ENCODE measurements around the gene RALGDS. TPM values are rescaled to one million over a fixed set of nuclear protein-coding genes. Genes with fewer than 3 reads are reported as not detected.

Gene RALGDS
- total RNA-seq, 1 donor from 2014 or later, result 449 TPM

DNA sequence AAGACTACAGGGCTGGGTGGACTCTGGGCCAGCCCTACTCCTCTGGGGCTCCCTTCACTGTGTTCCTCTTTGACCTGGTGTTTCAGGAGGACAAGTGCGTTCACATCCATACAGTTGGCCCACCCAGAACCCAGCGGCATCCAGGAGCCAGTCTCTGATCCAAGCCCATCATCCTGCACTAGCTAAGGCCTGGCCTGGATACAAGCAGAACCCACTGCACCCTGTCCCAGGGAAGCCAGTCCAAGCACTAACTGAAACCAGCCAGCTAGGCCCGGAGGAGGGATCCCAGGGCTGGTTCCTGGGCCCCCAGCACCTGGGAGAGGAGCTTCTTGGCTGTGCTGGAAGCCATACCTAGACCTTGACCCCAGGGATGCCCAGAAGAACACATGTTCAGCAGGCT lies 46.7 kb upstream of the RALGDS start:
- no peak for DNase-seq
- Mint-ChIP-seq H3K27ac (ENCODE audit: unreplicated experiment) (no peak overlapping the region), H3K27me3 (ENCODE audit: unreplicated experiment) (peaks cover 4% of the 10 kb centered on the region), H3K36me3 (ENCODE audit: unreplicated experiment) (no peaks in the 10 kb centered on the region), H3K4me3 (ENCODE audit: unreplicated experiment) (no peak overlapping the region), H3K4me1 (ENCODE audit: low read depth, unreplicated experiment) (no peaks in the 10 kb centered on the region), H3K9me3 (ENCODE audit: unreplicated experiment) (no peaks in the 10 kb centered on the region)
- TF ChIP-seq, protein P1, sequence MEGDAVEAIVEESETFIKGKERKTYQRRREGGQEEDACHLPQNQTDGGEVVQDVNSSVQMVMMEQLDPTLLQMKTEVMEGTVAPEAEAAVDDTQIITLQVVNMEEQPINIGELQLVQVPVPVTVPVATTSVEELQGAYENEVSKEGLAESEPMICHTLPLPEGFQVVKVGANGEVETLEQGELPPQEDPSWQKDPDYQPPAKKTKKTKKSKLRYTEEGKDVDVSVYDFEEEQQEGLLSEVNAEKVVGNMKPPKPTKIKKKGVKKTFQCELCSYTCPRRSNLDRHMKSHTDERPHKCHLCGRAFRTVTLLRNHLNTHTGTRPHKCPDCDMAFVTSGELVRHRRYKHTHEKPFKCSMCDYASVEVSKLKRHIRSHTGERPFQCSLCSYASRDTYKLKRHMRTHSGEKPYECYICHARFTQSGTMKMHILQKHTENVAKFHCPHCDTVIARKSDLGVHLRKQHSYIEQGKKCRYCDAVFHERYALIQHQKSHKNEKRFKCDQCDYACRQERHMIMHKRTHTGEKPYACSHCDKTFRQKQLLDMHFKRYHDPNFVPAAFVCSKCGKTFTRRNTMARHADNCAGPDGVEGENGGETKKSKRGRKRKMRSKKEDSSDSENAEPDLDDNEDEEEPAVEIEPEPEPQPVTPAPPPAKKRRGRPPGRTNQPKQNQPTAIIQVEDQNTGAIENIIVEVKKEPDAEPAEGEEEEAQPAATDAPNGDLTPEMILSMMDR (IDR thresholded peaks at IDR 0.05; ENCODE audit: partially characterized antibody, unreplicated experiment), result no peak

DNA sequence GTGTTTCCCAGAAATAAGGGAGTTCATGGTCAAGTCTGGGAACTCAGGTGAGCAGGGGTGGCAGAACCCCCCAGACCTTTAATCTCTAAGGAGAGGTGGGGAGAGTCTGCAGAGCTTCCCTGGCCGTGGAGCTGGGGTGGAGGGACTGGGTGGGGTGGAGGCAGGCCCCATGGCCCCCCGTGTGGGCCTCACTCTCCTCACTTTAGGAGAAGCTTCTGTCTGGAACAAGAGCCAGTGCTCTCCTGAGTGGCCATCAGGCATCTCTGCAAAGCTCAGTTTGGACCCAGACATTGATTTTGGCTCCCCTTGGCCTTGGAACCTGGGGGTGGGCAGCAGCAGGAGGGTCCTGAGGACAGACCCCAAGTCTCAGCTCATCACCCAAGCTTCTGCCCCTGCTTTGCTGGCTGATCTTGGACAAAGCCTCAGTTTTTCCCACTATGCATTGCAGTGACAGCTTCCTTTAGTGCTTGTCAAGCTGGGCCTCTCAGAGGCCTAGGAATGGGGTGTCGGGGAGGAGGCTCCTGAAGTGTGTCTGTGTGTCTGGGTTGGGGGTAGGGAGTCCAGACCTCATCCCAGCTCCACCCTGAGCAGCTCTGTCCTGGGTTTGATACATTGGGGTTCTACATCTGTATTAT lies 46.2 kb upstream of the RALGDS start:
- no peaks in the 10 kb centered on the region for H3K9me3 Mint-ChIP-seq (ENCODE audit: unreplicated experiment)
- DNase-seq, result no peak
- H3K27ac Mint-ChIP-seq (ENCODE audit: unreplicated experiment), result no peak overlapping the region
- no peaks in the 10 kb centered on the region for H3K36me3 Mint-ChIP-seq (ENCODE audit: unreplicated experiment)
- H3K4me3 Mint-ChIP-seq (ENCODE audit: unreplicated experiment), result no peak overlapping the region
- H3K4me1 Mint-ChIP-seq (ENCODE audit: low read depth, unreplicated experiment), result no peaks in the 10 kb centered on the region
- peaks cover 4% of the 10 kb centered on the region for H3K27me3 Mint-ChIP-seq (ENCODE audit: unreplicated experiment)
- TF ChIP-seq, protein P1 (IDR thresholded peaks at IDR 0.05; ENCODE audit: partially characterized antibody, unreplicated experiment), result no peak

DNA sequence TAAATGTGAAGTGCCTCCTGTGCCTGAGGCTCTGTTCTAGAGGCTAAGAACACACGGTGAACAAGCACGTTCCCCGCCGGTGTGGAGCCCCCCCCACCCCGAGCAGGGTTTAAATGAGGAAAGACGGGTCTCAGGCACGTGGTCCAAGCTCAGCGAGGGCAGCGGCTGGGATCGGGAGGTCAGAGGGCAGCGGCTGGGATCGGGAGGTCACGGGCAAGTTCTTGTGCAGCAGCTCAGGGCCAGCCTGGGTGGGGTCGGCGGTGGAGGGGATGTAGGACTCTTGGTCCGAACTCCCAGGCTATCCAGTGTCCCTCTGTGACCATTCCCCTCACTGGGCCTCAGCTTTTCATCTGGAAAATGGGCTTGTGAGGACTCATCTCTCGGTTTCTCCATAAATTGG lies 45.4 kb upstream of the RALGDS start:
- TF ChIP-seq, protein P1 (IDR thresholded peaks at IDR 0.05; ENCODE audit: partially characterized antibody, unreplicated experiment), result no peak
- no peak overlapping the region for H3K27ac Mint-ChIP-seq (ENCODE audit: unreplicated experiment)
- peaks cover 5% of the 10 kb centered on the region for H3K27me3 Mint-ChIP-seq (ENCODE audit: unreplicated experiment)
- H3K9me3 Mint-ChIP-seq (ENCODE audit: unreplicated experiment), result no peaks in the 10 kb centered on the region
- H3K4me3 Mint-ChIP-seq (ENCODE audit: unreplicated experiment), result no peak overlapping the region
- H3K36me3 Mint-ChIP-seq (ENCODE audit: unreplicated experiment), result no peaks in the 10 kb centered on the region
- no peaks in the 10 kb centered on the region for H3K4me1 Mint-ChIP-seq (ENCODE audit: low read depth, unreplicated experiment)
- no peak for DNase-seq

DNA sequence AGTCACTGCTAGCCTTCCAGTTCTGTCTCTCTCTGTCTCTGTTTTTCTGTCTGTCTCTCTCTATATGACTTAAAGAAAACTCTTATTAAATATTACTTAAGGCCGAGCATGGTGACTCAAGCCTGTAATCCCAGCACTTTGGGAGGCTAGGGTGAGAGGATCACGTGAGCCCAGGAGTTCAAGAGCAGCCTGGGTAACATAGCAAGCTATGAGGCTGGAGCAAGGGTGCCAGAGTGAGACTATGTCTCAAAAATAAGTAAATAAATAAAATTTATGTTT lies 44.4 kb upstream of the RALGDS start:
- H3K4me1 Mint-ChIP-seq (ENCODE audit: low read depth, unreplicated experiment), result no peaks in the 10 kb centered on the region
- no peak overlapping the region for H3K27ac Mint-ChIP-seq (ENCODE audit: unreplicated experiment)
- no peak for DNase-seq
- H3K27me3 Mint-ChIP-seq (ENCODE audit: unreplicated experiment), result peaks cover 9% of the 10 kb centered on the region
- TF ChIP-seq, protein P1 (IDR thresholded peaks at IDR 0.05; ENCODE audit: partially characterized antibody, unreplicated experiment), result no peak
- H3K4me3 Mint-ChIP-seq (ENCODE audit: unreplicated experiment), result no peak overlapping the region
- no peaks in the 10 kb centered on the region for H3K36me3 Mint-ChIP-seq (ENCODE audit: unreplicated experiment)
- no peaks in the 10 kb centered on the region for H3K9me3 Mint-ChIP-seq (ENCODE audit: unreplicated experiment)

DNA sequence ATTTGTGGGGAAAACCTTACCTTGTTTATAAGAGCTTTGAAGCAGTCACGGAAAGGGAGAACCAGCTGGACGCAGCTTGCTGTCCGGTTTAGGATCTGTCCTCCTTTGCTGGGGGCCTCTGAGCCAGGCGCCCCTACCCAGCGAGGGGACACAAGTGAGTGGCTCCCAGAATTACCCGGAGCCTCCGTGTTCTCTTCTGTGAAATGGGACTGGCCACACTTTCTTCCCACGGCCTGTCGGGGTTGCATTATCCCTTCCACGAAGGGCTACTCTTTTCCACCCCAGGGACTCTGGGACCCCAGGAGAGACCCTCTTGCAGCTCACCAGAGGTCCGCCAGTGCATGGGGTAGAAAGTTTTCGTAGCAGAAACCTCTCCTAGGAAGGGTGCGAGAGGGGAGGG lies 43.2 kb upstream of the RALGDS start:
- Mint-ChIP-seq H3K9me3 (ENCODE audit: unreplicated experiment) (no peaks in the 10 kb centered on the region), H3K4me1 (ENCODE audit: low read depth, unreplicated experiment) (no peaks in the 10 kb centered on the region), H3K27ac (ENCODE audit: unreplicated experiment) (no peak overlapping the region), H3K36me3 (ENCODE audit: unreplicated experiment) (no peaks in the 10 kb centered on the region), H3K27me3 (ENCODE audit: unreplicated experiment) (peaks cover 9% of the 10 kb centered on the region), H3K4me3 (ENCODE audit: unreplicated experiment) (peak overlapping the region; percentile 38)
- DNase-seq, result no peak
- TF ChIP-seq, protein P1 (IDR thresholded peaks at IDR 0.05; ENCODE audit: partially characterized antibody, unreplicated experiment), result no peak
